NT2/D1 (cell line): ENCODE measurements around the gene DAB2.

Source experiments
- YY1 ChIP-seq: IDR thresholded peaks from 2 replicates; pipeline ENCODE4 v1.6.1; 2011; ENCODE audit not compliant: insufficient read length, insufficient read depth
- ZNF274 ChIP-seq: IDR thresholded peaks from 2 replicates; pipeline ENCODE4 v1.6.1; 2011; ENCODE audit warnings: mild to moderate bottlenecking, low read depth, low read length

- TF ChIP-seq ZNF274 (no peak), YY1 (no peak)
These were observed 82.3 kb downstream of the DAB2 start for GRCh38 chr5:39342460-39342859.
